Hematopoietic multipotent progenitor cell treated with erythropoietin and hydrocortisone succinate and interleukin-3 and kit ligand, for 8 days (in vitro differentiated cells): Measurements from ENCODE around the gene CTSC.

ENCODE experiments used
- DNase-seq: peaks from one replicate; pipeline ENCODE4 v3.0.0-alpha.2; 2015

CTSC gene

DNA sequence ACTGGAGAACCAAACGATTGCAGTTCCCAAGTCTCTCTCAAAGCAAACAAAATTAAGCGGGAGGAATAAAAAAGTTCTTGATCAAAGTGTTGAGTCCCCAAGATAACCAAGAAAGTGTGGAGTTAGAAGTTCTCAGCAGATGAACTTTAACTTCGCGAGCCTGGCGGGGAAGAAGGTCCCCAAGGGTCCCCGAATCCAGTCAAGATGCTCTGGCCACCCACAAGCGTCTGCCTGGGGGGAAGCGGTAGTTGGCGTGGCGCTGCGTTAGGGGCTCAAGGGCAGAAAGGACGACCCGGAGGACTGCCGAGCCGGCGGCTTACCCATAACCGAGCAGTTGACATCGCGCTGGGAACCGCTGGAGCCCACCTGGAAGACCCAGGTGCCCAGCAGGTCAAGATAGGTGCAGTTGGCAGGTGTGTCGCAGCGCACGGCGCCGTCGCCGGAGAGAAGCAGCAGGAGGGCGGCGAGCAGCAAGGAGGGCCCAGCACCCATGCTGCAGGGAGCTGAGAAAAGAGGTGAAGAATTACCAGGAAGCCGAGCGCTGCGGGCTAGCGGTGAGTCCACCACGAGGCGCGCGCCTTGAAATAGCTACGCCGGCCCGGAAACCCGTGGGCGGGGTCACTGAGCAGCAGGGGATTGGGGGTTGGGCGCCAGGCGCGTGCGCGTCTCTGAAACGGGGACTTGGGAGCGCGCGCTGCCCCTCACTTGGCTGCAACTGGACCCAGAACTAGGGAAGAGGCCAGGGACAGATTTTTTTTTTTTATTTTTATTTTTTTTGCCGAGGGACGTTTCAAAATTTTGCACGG, at the start of gene CTSC:
Gene CTSC, minus strand, starts transcription at position 556 of the 806 bp plus-strand sequence. Its CDS starts 64 bp downstream, at position 492.
- peak; percentile 94 for DNase-seq

DNA sequence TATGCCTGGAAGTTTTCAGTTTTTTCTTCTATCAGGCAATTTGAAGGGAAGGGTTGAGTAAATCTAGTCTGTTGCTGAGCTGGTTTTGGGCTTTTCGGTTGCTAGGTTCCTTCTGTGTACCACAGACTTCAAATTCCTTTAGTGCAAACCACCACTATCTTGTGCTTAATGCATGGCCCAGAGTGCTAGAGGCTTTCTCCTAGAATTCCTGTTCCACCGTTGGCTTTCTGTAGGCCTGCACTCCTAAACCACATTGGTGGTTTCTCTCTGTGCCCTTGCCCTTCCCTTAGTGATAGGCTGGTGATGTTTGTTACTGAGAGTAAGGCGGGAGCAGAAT, 47.1 kb upstream of the CTSC start:
- no peak for DNase-seq

DNA sequence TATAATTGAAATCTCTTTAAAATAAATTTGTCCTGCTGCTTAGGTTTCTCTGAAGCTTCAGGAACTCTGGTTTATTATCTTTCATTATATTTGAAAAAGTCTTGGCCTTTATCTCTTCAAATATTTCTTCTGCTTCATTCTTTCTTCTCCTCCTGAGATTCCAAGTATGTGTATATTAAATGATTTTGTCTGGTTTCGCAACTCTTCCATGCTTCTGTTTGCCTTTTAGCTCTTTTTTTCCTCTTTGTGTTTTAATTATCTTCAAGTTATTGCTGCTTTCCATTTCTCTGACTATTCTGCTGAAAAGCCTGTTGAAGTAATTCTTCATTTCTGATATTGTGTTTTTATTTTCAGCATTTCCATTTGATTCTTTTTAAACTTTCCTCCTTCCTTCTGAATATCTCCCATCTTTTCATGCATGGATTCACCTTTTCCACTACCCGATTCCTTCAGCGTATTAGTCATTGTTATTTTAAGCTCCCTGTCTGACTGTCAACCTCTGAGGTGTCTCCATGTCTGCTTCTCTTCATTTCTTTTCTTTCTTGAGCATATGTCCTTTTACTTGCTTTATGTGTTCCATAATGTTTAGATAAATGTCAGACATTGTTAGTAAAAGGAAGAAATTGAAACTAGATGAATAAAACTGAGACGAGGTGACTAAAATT, 46.6 kb upstream of the CTSC start:
- no peak for DNase-seq

DNA sequence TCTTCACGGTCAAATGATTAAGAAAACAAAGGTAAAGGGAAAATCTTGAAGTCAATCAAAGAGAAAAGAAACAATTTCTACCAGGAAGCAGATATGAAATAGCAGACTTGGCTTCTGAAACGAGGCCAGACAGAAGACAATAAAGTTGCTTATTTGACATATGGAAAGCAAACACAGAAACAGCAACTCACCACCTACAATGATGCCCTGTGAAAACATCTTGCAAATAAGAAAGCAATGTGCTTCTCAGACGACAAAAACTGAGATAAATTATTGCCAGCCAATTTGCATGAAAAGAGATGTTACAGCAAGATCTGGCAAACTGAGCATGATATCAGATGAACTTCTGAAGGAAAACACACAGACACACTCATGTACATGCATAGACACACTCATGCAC, 45.9 kb upstream of the CTSC start:
- no peak for DNase-seq

DNA sequence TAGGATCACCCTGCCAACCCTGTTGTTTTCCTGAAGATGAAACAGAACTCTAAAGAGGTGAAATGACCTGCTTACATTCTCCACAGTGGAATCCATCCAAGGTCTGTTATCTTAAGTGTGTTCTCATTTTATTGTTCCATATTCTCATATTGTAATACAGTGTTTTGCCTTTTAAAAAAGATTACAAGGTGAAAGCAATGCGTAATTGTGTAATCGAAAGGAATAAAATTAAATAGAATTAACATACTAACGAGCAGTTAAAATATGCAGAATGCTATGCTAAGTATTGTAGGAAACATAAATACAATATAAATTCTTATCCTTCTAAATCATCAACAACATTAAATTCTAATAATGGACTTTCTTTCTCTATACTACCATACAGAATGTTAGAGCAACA, 41.6 kb upstream of the CTSC start:
- no peak for DNase-seq

DNA sequence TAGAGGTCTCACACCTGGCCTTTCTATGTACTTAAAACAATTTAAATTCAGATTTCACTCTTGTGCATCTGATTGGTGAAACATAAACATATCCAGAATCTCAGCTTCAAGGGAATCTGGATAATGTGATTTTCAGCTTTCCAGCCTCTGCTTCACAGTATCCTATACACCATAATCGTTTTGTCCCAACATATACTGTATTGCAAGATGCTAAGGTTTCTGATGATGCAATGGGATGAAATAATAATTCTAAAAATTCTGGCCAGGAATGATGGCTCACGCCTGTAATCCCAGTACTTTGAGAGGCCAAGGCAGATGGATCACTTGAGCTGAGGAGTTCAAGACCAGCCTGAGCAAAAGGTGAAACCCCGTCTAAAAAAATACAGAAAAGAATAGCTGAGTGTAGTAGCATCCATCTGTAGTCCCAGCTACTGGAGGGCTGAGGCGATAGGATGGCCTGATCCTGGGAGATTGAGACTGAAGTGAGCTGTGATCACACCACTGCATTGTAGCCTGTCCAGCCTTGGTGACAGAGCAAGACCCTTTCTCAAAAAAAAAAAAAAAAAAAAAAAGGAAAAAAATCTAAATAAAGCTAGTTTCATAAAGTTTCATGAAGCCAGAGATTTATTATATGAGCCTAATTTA, 41.0 kb upstream of the CTSC start:
- no peak for DNase-seq

DNA sequence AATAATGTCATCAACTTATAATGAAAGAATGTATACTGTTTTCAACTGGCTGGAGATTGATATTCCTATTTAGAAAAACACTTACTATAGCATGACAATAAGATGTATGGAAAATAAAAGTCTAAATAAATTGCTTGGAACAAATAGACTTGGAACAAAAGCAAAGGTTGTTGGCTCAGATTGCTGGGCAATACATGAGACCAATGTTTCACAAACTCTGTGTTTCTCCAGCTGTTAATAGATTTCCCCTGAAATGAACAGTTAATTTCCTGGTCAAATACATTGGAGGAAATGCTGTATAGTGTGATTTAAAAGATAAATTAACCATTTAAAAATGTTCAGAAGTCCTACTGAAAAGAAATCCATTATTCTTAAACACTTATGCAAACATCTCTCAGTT, 40.1 kb upstream of the CTSC start:
- no peak for DNase-seq

DNA sequence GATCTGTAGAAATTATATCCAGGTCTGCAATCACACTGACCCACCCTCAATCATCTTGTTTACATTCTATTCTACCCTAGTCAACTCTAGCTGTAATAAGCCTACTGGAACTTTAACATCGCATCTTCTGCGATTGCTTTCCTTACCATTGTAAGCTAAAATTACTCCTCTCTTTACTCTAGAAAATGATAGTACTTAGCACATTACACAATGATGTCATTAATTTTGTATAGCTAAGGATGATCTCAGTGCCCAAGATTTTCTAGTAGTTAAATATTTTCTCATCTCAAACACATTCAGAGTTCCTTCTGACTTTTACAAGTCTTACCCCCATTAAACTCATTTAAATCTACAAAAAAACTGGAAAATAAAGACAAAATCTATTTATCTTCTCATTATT, 39.6 kb upstream of the CTSC start:
- no peak for DNase-seq

DNA sequence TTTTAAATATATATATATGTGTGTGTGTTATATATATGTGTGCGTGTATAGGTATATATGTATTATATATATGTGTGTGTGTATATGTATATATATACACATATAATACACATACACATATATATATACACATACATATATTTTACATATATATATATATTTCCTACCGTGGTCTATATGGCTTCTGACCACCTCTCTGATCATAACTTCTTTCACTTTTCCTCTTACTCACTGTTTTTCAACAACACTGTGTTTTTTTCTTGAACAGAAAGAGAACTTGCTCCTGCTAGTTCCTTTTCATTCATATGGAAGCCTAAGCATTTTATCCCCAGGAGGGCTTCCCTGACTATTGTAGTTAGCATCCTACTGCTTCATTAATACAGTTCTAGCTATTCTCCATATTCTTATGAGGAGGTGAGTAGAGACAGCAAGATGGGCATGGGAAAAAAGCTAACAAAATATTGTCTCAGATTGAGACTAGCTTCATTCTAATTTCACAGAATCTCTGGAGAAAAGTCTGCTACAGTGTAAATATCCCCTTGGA, 38.5 kb upstream of the CTSC start:
- no peak for DNase-seq

DNA sequence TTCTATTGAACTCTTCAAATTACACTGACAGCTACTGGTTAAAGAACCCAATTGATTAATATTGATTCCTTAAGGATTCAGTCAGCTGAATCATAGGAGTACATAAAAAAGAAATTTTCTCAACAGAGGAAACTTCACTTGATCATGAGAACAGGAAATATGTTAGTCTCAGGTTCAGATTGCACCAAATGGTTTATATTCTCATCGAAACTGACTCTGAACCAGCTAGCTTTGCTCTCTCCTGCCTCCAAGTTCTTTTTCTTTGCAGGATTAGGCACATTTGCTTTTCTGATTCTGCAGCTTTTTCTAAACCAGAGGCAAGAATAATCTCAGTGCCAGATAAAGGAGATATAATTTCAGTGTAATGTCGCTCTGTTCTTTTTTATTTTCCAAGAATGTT, 33.2 kb upstream of the CTSC start:
- no peak for DNase-seq

DNA sequence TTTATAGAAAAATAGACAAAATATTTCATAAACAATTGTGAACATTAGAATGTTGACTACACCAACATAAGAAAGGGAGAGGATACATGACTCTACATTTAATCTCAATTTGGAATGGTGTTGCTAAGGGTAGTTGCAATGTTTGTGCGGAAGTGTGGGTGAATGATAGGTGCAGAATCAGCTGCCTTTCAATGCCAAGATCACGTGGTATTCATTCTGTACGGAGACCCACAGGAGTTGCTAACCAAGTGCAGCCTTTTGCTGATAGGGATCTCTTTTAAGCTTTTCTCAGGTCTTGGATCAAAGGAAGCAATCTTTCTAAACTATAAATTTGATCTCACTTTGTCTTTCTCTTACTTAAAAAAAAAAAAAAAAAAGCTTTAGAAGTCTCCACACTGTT, 29.8 kb upstream of the CTSC start:
- no peak for DNase-seq

DNA sequence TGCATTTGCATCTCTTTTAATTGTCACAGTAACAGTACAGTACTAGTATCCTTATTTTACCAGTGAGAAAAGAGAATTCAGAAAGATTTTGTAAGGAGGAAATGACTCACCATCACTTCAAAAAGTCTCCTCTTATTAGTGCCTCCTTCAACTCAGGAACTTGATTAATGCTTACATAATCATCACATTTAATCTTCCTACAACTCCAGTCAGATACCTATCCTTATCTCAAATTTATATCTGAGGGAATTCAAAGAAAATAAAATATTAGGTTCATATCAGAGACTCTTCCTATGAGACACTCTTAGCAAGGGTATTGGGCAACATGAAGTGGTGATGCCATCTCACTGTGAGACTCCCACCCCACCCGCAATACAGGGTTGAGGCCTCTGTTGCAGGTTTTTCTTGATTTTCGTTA, 26.1 kb upstream of the CTSC start:
- no peak for DNase-seq

DNA sequence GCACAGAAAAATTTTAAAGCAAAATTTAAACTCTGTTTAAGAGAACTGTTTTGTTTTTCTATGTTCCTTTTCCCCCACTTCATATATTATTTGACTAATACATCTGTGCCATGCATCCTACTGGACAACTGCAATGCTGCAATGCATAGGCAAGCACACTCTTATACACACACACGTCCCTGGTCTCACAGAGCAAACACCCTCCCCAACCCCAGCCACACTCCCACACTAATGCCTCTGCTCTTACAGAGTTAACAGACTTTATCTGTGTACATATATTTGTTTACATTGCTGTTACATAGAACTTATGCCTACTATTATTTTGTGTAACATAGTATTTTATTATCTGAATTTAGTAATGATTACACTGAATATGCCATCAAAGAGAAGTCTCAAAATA, 25.5 kb upstream of the CTSC start:
- DNase-seq = no peak

DNA sequence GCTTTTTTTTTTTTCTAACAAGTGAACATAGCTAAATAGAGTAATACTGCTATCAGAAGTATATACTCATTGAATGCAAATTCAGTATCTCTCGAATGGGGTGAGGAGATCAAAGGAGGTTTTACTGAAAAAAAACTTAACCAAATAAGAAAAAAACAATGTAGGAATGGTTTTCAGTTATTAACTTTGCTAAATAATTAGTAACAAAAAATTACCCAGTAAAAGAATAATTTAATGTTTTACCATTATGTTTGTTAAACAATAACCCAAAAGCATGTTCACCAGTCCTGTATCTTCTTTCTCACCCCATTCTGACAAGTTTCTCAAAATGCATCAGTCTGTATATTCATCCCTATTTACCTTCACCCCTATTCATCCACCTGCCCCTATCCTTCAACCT, 22.6 kb upstream of the CTSC start:
- no peak for DNase-seq

DNA sequence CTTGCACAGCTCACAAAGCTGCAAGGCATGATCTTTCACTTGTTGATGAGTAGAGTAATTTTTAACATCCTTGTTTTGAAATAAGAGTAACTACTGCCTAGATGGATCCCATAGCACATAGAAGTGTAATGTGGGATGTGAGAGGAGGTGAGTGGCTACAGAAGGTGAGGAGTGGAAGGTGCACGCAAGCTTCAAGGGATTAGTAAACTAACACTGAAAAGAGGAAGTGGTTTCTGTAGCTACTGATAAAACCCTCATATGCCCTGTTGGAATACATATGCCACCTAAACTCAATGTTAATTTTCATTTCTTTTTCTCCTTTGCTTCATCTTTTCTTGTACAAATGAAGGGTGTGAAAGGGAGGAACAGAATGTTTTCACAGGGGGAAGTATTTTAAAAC, 22.0 kb upstream of the CTSC start:
- peak; percentile 62 for DNase-seq

DNA sequence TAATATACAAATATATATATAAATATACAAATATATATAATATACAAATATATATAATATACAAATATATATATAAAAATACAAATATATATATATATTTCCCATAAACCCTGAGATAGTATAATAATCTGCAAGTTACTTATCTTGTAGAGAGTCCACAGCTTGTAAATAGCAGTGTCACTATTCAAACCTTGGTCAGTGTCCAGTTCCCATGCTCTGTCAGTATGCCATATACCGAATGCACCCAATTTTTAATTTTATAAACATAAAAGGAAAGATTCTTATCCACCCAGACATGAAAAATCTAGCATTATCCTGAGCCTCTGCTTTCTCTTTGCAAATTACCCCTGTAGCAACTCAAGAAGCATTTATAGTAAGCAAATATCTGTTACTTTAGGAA, 21.6 kb upstream of the CTSC start:
- no peak for DNase-seq

DNA sequence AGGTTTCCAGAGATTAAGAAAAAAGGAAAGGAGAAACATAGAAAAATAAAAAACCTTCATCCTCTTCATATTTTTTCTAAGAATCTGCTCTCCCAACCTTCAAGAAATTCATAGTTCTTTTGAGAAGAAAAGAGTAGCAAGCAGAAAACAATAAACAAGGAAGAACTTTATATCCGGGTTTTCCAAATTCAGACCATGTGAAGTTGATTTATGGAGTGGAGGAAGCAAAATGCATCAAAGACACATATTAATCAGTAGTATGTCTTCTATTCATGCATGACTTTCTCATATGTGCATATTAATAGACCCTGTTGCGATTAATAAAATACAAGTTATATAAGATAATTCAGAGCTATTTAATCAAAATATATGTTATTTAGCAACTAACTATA, 20.5 kb upstream of the CTSC start:
- no peak for DNase-seq

DNA sequence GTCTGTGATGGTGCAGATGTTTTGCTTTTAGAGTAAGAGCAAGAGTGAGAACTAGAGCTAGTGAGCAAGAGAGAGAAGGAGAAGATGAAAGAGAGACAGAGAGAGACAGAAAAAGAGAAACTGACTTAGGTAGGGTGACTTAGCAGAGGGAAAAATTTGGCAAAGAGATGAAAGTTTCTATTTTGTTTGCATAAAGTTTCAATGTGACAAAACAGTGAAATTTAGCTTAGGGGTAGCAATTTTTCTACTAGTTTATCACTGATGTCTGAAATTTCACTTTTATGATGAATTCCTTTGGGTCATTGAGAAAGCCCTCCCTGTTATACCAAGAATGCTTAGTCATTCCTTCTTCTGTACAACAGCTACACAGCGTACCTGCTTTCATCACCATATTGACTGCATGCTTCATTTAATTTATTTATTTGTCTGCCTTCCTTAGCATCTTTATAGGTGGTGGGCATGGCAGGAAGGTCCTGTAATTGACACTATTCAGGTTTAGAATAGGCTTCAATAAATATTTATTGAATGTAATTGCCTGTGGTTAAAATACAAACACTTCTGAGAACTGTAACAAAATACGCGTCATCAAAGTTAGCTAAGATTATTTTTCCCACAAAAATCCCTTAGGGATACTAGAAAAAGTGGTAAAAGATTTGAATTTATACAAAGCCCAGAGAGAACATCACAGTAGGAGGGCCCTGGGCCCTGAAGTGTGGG, 19.9 kb upstream of the CTSC start:
- peak; percentile 42 for DNase-seq

DNA sequence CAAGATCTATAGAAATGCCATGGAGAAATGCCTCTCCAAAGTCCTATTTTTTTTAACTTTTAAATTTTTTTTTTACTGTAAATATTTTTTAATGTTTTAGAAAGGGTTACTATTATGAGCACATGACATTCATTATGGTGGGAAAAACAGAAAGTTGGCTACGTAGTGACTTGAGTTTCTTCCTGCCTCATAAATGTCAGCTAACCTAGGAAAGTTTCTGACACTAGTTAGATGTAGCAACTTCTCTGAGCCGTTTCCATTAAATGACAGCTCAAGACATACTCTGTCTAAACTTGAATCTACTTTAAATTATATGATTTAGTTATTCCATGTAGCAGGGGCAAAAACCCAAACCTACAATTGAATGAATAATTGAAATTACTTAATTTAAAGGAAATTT, 18.4 kb upstream of the CTSC start:
- DNase-seq = no peak

DNA sequence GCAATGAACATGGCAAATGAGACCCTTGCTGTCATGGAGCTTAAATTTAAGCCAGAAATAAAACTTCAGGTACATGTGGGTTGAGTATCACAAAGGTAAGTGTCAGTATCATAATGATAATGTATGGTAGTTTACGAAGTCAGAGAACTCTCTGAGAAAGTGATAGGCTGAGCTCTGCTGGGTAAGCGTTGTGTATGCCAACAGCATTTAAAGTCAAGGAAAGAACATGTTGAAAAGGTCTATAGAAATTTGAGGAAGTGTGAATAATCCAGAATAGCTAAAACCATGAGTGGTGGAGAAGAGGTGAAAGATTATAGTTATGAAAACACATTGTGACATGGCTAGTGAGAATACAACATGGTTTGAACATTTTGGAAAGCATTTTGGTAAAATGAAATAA, 17.4 kb upstream of the CTSC start:
- DNase-seq = no peak

DNA sequence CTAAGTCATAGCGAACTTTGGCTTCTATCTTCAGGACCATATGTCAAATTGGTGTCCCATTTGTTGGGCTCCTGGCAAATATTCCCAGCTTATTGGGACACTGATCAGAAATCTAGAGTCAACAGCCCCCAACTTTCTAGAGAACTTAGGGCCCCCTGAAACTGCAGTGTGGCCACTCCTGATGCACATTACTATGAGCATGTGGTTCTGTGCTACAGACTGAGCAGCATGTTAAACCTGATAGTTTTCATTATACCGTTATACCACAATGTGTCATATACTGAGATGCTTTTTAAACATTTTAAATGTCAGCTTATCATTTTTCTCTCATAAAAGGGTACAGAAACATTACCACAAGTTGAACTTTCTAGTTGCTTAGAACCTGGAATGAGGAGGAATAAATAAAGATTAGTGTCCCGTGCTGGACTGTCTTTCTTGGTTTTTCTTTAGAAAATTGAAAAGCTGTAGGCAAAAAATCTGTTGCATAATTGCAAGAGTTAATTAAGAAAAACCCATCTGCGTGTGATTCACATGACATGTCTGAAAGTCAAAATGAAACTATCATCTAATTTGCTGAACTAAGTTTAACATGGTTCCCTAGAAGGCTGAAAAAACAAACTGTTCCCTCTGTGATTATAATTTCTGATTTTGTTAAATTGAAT, 16.4 kb upstream of the CTSC start:
- DNase-seq = no peak

DNA sequence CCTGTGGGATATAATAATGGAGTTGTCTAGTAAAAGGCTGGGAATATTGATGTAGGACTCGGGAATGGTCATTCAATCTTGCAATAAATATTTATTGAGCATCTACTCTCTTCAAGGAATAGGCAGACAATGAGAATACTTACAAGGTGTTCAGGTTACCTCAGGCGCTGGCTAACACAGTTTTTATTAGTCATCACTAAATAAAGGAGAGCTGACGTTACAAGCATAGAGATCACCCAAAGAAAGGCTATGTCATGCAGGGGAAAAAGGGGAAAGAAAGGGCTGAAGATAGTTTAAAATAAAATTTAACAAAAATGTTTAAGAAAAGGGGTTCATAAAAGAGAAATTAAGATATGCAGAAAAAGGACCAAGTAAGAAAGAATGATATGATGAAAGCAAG, 15.8 kb upstream of the CTSC start:
- DNase-seq = no peak

DNA sequence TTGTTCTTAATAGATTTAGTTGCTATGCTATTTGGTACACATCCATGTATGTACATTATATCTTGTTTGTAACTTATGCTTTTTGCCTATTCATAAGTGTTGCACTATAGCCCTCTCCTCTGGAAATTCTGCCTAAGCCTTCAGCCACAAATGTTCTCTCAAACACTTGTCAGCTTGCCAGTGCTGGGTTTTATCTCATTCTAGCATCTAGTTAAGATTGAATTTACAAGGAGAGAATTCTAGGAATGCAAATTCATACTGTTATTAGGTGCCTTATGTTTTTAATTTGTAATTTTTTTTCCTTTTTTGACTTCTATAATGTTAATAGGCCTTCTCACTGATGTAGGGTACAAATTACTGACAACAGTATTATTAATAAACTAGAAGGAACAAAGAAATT, 14.6 kb upstream of the CTSC start:
- DNase-seq = peak; percentile 50
